HepG2 (cell line): ENCODE measurements around the gene WDR70. TPM values are rescaled to one million over a fixed set of nuclear protein-coding genes. Genes with fewer than 3 reads are reported as not detected.

Experiments used
- ATAC-seq: fragments of 200-7000 bp; cut with Tn5 transposase; 3 replicates; pipeline ENCODE4 v1.9.1; 2020; ENCODE audit warnings: mild to moderate bottlenecking, moderate library complexity
- BruUV-seq: library from RNA; stranded (reverse); fragments of 400-500 nt; replicated peaks from 2 replicates; lab custom pipeline; 2021; lab: Mats Ljungman, UMichigan
- CTCF ChIA-PET: fragments of 300-600 bp; formaldehyde crosslinking; extraction: SDS; loops from one replicate; lab custom pipeline; 2021; ENCODE audit warnings: low total read pairs, inconsistent platforms, low intra/inter-chr PET ratio; lab: Yijun Ruan, JAX
- POLR2A ChIA-PET: fragments of 350-600 bp; sonication (Branson Sonifier 250); formaldehyde crosslinking; loops from one replicate; lab custom pipeline; 2020; ENCODE audit warnings: antibody characterized with exemption, inconsistent platforms; lab: Yijun Ruan, JAX
- DNase-seq: peaks from one replicate; pipeline ENCODE4 v3.0.0-alpha.2; 2015; ENCODE audit warnings: low spot score
- FAIRE-seq: peaks from 3 replicates; lab custom pipeline; 2011; peaks lifted over from hg19 to GRCh38; lab: Jason Lieb, UNC
- H2AFZ ChIP-seq: one replicate; pipeline ENCODE4 v1.6.1; 2011; ENCODE audit warnings: low read length, inconsistent platforms
- H3K27ac ChIP-seq: fragments of 300-600 bp; 3 replicates; pipeline ENCODE4 v1.8.0; 2011; ENCODE audit warnings: mixed run types, mild to moderate bottlenecking, mixed read lengths, low read length, inconsistent platforms; ENCODE audit not compliant: insufficient read depth; ENCODE audit errors: extremely low read length
- H3K27me3 ChIP-seq, 2 experiments: fragments of 200-600 bp in 1 of 2; 2 replicates in 1 of 2; 3 replicates in 1 of 2; pipeline versions ENCODE4 v1.6.0 to v1.8.0; 2011; ENCODE audit warnings: low read length in 2 of 2, mild to moderate bottlenecking in 2 of 2, moderate library complexity in 2 of 2, inconsistent platforms in 1 of 2; ENCODE audit not compliant: insufficient read depth in 2 of 2, control insufficient read depth in 1 of 2
- H3K36me3 ChIP-seq, 2 experiments: fragments of 200-600 bp in 1 of 2; replicated peaks in 1 of 2; 2 replicates in 1 of 2; 3 replicates in 1 of 2; pipeline versions ENCODE4 v1.5.1 to v1.8.0; 2011; ENCODE audit warnings: low read length in 2 of 2, inconsistent platforms in 1 of 2; ENCODE audit not compliant: insufficient read depth in 2 of 2, control insufficient read depth in 1 of 2
- H3K4me1 ChIP-seq: 2 replicates; pipeline ENCODE4 v1.5.1; 2012; ENCODE audit warnings: low read length, inconsistent platforms; ENCODE audit not compliant: insufficient read depth
- H3K4me2 ChIP-seq: 2 replicates; pipeline ENCODE4 v1.6.0; 2011; ENCODE audit warnings: low read depth, low read length, inconsistent platforms
- H3K4me3 ChIP-seq, 3 experiments: fragments of 200-600 bp in 1 of 3; sonication (generic), shearing (Covaris generic) in 1 of 3; replicated peaks in 1 of 3; 2 replicates each; pipeline ENCODE4 v1.5.1; 2011 to 2016; ENCODE audit warnings: low read length in 3 of 3, inconsistent platforms in 2 of 3, low read depth in 2 of 3, mild to moderate bottlenecking in 2 of 3, control low read depth in 1 of 3, mixed read lengths in 1 of 3; ENCODE audit not compliant: insufficient read depth in 1 of 3
- H3K79me2 ChIP-seq: one replicate; pipeline ENCODE4 v1.6.1; 2011; ENCODE audit warnings: low read length, inconsistent platforms; ENCODE audit not compliant: insufficient read depth
- H3K9ac ChIP-seq: 2 replicates; pipeline ENCODE4 v1.6.0; 2011; ENCODE audit warnings: mild to moderate bottlenecking, low read depth, low read length, inconsistent platforms; ENCODE audit not compliant: insufficient read depth
- H3K9me3 ChIP-seq: 2 replicates; pipeline ENCODE4 v1.5.1; 2012; ENCODE audit warnings: mild to moderate bottlenecking, low read length
- H4K20me1 ChIP-seq: 2 replicates; pipeline ENCODE4 v1.6.0; 2011; ENCODE audit warnings: inconsistent platforms, mild to moderate bottlenecking, low read length, moderate library complexity; ENCODE audit not compliant: insufficient read depth
- MTA3 ChIP-seq: sonication (generic); formaldehyde crosslinking; IDR thresholded peaks from 2 replicates; pipeline ENCODE4 v1.4.0; 2020; ENCODE audit warnings: missing genetic modification reagents
- MZF1 ChIP-seq: sonication (generic); formaldehyde crosslinking; IDR thresholded peaks from 2 replicates; pipeline ENCODE4 v1.8.1; 2023; ENCODE audit warnings: mild to moderate bottlenecking, missing genetic modification reagents, borderline replicate concordance
- NR2F2 ChIP-seq: IDR thresholded peaks from 2 replicates; pipeline ENCODE4 v1.6.1; 2012; ENCODE audit warnings: low read depth, inconsistent platforms, borderline replicate concordance
- SIN3B ChIP-seq: fragments of 150-350 bp; IDR thresholded peaks from 2 replicates; pipeline ENCODE4 v1.6.1; 2014; ENCODE audit warnings: low read length
- SMC3 ChIP-seq: IDR thresholded peaks from 2 replicates; pipeline ENCODE4 v1.6.1; 2011; ENCODE audit warnings: low read length, improper control_type of control experiment
- ZNF234 ChIP-seq: sonication (generic); formaldehyde crosslinking; conservative IDR thresholded peaks from 2 replicates; pipeline ENCODE4 v1.5.1; 2020; ENCODE audit warnings: mild to moderate bottlenecking, missing genetic modification reagents
- ZNF264 ChIP-seq: sonication (generic); formaldehyde crosslinking; IDR thresholded peaks from 2 replicates; pipeline ENCODE4 v1.4.0; 2020; ENCODE audit warnings: missing genetic modification reagents
- ZNF543 ChIP-seq: sonication (generic); formaldehyde crosslinking; IDR thresholded peaks from 2 replicates; pipeline ENCODE4 v1.4.0; 2020; ENCODE audit warnings: mild to moderate bottlenecking, missing genetic modification reagents
- ZNF567 ChIP-seq: sonication (generic); formaldehyde crosslinking; IDR thresholded peaks from 2 replicates; pipeline ENCODE4 v1.8.1; 2023; ENCODE audit warnings: mild to moderate bottlenecking, missing genetic modification reagents, borderline replicate concordance
- in situ Hi-C: cut with HindIII; loops from 2 replicates; pipeline ENCODE4 v1.10.0; 2017; ENCODE audit warnings: low pct_unique_long_range_greater_than_20kb; ENCODE audit not compliant: extremely low pct_ligation_motif_present
- intact Hi-C: fragments of 100-400 bp; cut with micrococcal nuclease; formaldehyde crosslinking; loops from one replicate; pipeline ENCODE4 v1.10.0; 2022; ENCODE audit not compliant: unreplicated experiment
- polyA plus RNA-seq, 8 experiments: library from polyadenylated mRNA; depleted of rRNA in 3 of 8; stranded (reverse) in 7 of 8; unstranded in 1 of 8; fragments of >200 nt; fragmentation: Illumina TruSeq in 4 of 8; extraction: Trizol in 4 of 8; gene quantifications; 2 replicates each; pipeline versions ENCODE4 v1.2.1 to v1.2.3, GENCODE V29; 2011 to 2016; ENCODE audit warnings: low read depth in 4 of 8, missing spikeins in 1 of 8, mixed read lengths in 1 of 8; ENCODE audit not compliant: insufficient read depth in 1 of 8
- total RNA-seq, 5 experiments: library from RNA; depleted of rRNA; stranded (reverse); fragments of >200 nt; fragmentation: Illumina TruSeq; extraction: Trizol; gene quantifications; 2 replicates each; pipeline ENCODE4 v1.2.3, GENCODE V29; 2016; ENCODE audit warnings: low read depth in 1 of 5
- TF ChIP-seq, protein P1 (sequence below): sonication (generic); formaldehyde crosslinking; IDR thresholded peaks from 2 replicates; pipeline ENCODE4 v1.4.0; 2020; ENCODE audit warnings: mild to moderate bottlenecking, low read depth, missing genetic modification reagents
- TF ChIP-seq, protein P2 (sequence below): sonication (generic); formaldehyde crosslinking; IDR thresholded peaks from 2 replicates; pipeline ENCODE4 v1.5.1; 2020; ENCODE audit warnings: missing genetic modification reagents, mild to moderate bottlenecking, borderline replicate concordance
- TF ChIP-seq, protein P3 (sequence below): sonication (generic); formaldehyde crosslinking; IDR thresholded peaks from 2 replicates; pipeline ENCODE4 v1.4.0; 2020; ENCODE audit warnings: missing genetic modification reagents, mild to moderate bottlenecking, borderline replicate concordance

Gene WDR70
- total and polyA plus RNA-seq, 2 of the 13 experiments (the other 11 are each of a cell fraction or from before 2014, with no cell fraction given) = 14.6 to 30.6 TPM

DNA sequence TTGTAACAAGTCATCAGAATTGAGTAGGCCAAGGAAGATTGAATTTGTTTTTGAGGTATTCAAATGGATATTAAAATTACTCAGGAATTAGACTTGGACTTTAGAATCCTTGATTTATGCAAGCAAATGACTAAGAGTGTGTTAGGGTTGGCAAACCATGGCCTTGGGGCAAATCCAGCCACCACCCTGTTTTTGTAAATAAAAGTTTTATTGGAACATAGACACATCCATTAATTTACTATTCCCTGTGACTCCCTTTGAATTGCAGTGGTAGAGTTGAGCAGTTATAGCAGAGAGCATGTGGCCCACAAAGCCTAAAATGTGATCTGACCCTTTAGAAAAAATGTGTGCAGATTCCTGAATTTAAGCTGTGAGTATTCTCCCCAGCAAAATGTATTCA is 115.6 kb downstream of the WDR70 start:
- H3K4me1 ChIP-seq = no peaks in the 10 kb centered on the region
- no peaks in the 10 kb centered on the region for H3K9me3 ChIP-seq
- TF ChIP-seq, protein P1, sequence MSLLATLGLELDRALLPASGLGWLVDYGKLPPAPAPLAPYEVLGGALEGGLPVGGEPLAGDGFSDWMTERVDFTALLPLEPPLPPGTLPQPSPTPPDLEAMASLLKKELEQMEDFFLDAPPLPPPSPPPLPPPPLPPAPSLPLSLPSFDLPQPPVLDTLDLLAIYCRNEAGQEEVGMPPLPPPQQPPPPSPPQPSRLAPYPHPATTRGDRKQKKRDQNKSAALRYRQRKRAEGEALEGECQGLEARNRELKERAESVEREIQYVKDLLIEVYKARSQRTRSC (CRISPR knock-in tag) = no peak
- TF ChIP-seq SIN3B = no peak
- no peak for TF ChIP-seq NR2F2
- no peak for TF ChIP-seq ZNF264 (CRISPR knock-in tag)
- TF ChIP-seq, protein P2, sequence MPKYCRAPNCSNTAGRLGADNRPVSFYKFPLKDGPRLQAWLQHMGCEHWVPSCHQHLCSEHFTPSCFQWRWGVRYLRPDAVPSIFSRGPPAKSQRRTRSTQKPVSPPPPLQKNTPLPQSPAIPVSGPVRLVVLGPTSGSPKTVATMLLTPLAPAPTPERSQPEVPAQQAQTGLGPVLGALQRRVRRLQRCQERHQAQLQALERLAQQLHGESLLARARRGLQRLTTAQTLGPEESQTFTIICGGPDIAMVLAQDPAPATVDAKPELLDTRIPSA (CRISPR knock-in tag) = no peak
- no peak for TF ChIP-seq ZNF543 (CRISPR knock-in tag)
- TF ChIP-seq, protein P3, sequence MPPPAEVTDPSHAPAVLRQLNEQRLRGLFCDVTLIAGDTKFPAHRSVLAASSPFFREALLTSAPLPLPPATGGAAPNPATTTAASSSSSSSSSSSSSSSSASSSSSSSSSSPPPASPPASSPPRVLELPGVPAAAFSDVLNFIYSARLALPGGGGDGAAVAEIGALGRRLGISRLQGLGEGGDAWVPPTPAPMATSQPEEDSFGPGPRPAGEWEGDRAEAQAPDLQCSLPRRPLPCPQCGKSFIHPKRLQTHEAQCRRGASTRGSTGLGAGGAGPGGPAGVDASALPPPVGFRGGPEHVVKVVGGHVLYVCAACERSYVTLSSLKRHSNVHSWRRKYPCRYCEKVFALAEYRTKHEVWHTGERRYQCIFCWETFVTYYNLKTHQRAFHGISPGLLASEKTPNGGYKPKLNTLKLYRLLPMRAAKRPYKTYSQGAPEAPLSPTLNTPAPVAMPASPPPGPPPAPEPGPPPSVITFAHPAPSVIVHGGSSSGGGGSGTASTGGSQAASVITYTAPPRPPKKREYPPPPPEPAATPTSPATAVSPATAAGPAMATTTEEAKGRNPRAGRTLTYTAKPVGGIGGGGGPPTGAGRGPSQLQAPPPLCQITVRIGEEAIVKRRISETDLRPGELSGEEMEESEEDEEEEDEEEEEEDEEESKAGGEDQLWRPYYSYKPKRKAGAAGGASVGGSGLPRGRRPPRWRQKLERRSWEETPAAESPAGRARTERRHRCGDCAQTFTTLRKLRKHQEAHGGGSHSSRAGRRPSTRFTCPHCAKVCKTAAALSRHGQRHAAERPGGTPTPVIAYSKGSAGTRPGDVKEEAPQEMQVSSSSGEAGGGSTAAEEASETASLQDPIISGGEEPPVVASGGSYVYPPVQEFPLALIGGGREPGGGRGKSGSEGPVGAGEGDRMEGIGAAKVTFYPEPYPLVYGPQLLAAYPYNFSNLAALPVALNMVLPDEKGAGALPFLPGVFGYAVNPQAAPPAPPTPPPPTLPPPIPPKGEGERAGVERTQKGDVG = no peak
- TF ChIP-seq ZNF567 = no peak
- TF ChIP-seq MTA3 = no peak
- no peak for TF ChIP-seq SMC3
- no peak for TF ChIP-seq ZNF234
- no peak for TF ChIP-seq MZF1
- intact Hi-C loops = no loop called here
- H3K79me2 ChIP-seq = no peaks in the 10 kb centered on the region
- in situ Hi-C loops = no loop called here
- POLR2A ChIA-PET = no interaction called here
- no peak overlapping the region for H3K4me3 ChIP-seq
- DNase-seq (no peak), FAIRE-seq (no peak), ATAC-seq (no peak)
- no peak overlapping the region for H3K4me2 ChIP-seq
- H3K27me3 ChIP-seq = no peaks in the 10 kb centered on the region
- H4K20me1 ChIP-seq = no peaks in the 10 kb centered on the region
- peaks cover 0 to 7% of the 10 kb centered on the region in 2 experiments; a peak in 3 of 5 replicates for H3K36me3 ChIP-seq
- CTCF ChIA-PET = no interaction called here
- no peak overlapping the region for H3K9ac ChIP-seq
- no TSS peak for BruUV-seq
- no peak overlapping the region for H2AFZ ChIP-seq
- H3K27ac ChIP-seq = no peak overlapping the region
